PC-3 (cell line): ENCODE measurements around the gene UAP1.

Source experiments
- CTCF ChIP-seq: fragments of 300-600 bp; sonication (generic); conservative IDR thresholded peaks from 2 replicates; pipeline ENCODE4 v1.5.1; 2017; ENCODE audit warnings: antibody characterized with exemption, low read depth, mild to moderate bottlenecking, low read length
- EZH2phosphoT487 ChIP-seq: fragments of 300-600 bp; sonication (generic); IDR thresholded peaks from 2 replicates; pipeline ENCODE4 v1.6.1; 2018; ENCODE audit warnings: mild to moderate bottlenecking, antibody characterized with exemption, low read length, borderline replicate concordance

DNA sequence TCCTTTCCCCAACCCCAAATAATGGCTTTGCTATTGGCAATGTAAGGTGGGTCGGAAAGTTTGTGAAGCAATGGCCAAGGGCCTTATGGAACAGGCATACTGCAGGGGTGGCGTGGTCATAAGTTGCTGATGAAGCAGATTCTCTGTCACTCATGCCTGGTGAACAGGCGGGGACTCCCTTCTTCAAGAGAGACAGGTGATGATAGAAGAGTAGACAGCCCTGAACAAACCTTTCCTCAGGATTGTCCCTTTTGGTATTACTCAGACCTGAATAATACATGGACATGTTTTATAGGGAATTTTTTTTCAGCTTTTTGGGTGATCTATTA, 83.4 kb downstream of the UAP1 start:
- TF ChIP-seq CTCF (no peak), EZH2phosphoT487 (no peak)
